ENCODE data around the gene CX3CR1.
"Not testable (repeated sequence)": the region's sequence is repeated elsewhere in the genome, so short reads cannot be mapped to it uniquely, and the experiment has no call there.

The CX3CR1 gene

DNA sequence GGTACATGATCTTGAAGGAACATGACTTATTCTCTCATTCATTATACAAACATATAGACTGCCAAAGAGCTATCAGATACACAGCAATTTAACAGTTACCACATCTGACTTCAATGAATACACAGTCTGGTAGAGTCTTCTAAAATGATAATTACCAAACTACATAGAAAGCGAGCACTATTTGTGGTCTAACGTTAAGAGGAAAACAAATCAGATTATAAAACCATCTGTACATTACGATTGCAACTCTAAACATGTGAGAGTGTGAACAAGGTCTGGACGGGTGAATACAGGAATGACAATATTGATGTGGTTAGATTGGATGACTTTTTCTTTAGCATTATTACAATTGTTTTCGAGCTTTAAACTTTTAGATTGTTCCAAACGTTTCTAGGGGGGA, 16.3 kb downstream of the CX3CR1 start:
- DNase-seq = no peak

DNA sequence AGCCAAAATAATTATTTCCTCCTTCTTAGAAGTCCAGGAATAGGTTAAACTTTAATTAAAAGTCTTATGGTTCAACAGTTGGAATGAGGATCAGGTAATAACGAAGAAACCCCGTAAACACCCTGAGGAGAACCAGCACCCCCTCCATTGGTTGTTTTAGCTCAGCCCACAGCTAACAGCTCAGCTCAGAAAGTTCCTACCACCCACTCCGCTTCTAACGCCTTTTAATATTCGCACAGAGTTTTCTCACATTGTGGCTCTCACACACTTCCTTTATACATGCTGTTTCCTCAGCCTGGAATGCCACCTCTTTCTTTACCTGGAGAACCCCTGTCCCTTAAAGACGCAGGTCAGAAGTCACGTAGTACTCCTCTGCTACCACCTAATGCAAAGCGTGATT, 17.0 kb downstream of the CX3CR1 start:
- DNase-seq = no peak

DNA sequence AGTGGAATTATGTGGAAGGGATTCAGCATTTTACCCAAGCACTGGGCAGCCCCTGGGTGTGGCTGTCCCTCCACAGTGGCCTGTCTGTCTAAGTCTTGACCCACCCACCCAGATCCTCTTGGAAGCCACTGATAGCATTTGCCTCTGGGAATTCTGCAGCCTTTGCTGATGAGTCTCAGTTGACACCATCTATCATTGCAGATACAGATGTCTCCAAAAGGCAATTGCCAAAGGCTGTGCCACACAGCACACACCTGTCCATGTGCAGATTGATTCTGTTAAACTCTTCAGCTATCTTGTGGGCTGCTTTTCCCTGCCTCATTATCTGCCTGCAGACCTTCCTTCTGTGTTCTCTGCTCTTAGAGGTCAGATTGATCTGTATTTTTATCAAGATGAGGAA, 18.1 kb downstream of the CX3CR1 start:
- no peak for DNase-seq

DNA sequence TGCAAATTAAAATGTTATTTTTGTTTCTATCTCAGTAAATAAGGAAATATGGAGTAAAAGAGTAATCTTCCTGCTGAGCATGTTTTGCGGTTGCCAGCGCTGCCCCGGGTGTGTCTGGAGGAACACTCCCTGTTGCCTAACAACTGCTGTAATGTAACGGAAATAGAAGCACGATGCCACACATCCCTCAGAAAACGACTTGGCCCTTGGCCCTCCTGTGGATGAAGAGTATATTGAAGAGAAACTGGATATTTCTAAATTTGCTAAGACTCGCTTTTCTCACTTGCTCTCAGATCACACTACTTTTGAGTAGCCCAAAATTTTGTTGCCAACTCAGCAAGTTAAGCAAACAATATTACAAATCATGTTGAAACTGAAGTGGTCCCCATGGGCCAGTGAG, 18.9 kb downstream of the CX3CR1 start:
- DNase-seq = peak; percentile 21

DNA sequence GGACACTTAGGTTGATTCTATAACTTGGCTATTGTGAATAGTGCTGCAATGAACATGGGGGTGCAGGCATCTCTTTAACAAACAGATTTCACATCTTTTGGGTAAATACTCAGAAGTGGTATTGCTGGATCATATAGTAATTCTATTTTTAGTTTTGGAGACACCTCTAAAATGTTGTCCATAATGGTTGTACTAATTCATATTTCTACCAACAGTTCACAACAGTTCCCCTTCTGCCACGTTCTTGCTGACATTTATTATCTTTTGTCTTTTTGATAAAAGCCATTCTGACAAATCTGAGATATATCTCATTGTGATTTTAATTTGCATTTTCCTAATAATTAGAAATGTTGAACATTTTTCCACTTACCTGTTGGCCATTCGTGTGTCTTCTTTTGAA, 19.5 kb downstream of the CX3CR1 start:
- no peak for DNase-seq

DNA sequence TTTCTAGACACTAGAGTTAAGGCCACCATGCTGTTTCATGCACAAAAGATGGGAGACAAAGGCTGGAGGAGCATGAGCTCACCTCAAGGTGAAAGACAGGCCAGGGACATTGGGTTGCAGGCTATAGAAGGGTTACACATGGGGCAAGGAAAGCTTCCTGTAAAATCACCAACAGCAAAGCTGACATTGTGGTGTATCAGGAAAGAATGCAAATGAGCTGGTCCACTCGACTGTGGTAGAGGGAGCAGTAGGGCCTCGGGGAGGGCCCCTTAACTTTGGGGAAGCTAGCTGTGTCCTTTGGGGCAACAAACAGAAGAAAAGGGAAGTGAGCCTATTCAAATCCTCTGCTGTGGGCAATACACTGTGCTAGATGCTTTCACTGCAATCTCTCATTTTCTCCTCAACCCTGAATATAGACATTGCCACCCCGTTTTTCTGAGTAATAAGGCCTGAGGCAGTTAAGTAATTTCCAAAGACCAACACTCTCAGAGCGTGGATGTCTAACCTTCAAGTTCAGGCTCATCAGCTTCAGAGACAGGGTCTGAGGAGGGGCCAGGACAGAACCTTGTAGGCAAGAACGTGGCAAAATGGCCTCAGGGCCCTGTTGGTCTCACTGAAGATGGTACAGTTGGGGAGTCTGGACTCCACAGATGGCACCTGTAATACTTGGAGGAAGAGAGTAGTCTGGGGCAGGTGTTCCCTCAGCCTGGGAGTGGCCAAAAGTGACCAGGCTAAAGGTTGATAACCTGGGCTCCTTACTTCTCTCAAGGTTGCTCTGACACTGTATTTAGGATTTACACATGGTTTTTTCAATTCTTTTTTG, 24.1 kb downstream of the CX3CR1 start:
- no peak for DNase-seq

DNA sequence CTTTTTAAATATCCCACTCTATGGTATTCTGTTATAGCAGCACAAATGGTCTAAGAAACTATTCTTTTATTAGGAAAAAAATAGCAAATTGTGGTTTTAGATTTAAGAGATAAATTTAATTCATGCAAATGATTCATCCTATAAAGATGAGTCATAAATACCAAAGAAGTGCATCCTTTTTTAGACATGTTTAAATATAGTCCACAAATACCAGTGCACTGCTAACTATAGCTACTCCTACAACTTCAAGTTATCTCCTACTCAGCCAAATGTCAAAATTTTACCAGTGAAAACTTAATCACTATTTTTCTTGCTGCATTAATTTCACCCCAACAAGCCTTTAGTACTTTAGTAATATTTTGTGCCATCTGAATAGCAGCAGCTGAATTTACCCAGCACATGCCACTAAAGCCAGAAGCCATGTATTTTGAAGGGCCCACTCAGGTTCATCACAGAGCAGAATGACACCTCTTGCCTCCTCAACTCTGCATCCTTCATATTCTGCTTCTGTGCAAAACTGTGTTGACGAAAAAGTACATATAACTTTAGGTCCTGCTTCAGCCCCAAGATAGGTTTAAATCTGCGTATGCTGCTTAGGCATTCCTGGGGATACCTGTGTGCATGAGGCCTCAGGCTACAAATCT, 24.9 kb downstream of the CX3CR1 start:
- no peak for DNase-seq

DNA sequence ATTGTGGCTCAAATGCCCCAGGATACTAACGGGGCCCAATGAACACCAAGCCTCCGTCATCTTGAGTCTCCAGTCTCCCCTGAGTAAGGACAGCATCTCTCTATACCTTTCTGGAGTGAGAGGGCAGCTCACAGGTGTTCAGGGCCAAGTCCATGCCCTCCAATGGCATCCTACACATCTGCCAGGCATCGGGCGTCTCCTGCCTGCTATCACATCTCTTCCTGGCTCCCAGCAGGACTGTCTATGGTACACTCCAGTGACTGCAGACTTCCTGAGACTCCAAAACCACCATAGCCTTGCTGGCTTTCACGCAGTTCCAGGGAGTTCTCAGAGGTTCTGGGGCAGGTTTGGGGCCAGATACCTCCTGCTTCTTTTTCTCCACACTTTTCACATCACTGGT, 28.3 kb downstream of the CX3CR1 start:
- DNase-seq = no peak

DNA sequence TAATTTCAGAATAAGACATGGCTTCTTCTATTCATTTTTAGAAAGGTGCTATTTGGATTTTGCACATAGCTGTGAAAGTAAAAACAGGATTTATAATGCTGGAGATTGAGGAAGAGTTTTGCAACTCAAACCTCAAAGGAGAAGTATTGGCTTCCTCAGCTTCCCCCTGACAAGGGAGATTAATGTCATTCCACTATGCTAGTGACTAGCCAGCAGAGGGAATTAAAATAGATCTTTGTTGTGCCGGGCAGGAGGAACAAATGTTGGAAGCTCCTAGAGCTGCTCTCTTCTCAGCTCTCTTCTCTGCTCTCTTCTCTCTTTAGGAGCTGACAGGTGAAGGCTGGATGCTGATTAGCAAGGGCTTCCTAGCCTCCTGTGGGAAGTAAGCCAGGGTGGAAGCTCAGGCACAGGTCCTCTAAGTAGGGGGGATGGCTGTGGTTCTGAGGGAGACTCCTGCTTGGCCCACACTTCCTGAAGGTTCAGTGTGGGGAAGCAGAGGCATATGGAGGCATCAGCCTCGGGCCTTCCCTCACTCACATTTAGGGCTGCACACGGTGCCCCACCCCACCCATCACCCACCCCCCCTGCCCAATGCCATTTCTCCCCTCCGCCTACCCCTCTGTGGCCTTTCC, 29.6 kb downstream of the CX3CR1 start:
- DNase-seq = no peak

DNA sequence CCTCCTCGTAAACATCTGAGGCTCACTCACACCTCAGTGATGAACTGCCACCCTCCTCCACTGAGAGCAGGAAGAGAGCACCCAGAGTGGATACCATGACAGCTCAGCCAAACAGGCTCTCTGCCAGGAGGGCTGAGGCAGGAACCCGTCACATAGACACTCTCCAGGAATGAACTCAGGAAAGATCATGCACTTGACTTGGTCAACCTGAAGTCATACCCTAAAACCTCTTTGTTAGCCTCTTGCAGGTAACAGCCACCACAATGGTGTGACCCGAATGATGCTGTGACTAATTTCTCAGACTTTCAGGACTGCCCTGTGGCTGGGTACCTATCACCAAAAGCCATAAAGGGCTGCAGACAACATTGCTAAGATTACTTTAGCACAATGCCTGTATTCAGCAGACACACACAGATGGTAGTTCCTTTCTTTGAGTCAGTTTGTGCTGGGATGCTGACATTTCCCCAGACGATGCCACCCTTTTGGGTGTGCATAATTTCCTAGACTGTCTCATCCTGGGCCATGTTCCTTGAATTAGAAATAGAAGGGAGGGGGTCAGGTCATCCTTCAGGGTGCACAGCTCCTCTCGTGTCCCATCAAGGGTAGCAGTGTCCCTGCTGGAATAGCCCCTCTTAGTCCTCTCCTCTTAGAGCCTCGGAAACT, 30.3 kb downstream of the CX3CR1 start:
- no peak for DNase-seq

DNA sequence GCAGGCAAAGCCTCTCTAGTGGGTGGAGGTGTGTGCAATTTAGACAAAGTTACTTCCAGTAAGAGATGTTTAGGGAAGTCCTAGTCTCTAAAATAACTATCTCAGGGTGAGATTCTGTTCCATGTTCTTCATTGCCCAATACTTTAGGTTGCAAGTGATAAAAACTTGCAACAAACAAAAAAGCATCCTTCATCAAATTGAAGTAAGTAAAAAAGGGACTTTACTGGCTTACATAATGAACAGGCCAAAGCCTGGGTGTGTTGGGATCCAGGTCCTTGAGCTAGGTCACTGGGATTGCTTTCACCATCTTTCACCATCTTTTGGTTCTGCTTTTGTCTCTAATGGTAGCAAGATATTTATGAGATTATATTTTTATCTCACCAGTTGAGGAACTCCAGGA, 38.3 kb downstream of the CX3CR1 start:
- DNase-seq = no peak

DNA sequence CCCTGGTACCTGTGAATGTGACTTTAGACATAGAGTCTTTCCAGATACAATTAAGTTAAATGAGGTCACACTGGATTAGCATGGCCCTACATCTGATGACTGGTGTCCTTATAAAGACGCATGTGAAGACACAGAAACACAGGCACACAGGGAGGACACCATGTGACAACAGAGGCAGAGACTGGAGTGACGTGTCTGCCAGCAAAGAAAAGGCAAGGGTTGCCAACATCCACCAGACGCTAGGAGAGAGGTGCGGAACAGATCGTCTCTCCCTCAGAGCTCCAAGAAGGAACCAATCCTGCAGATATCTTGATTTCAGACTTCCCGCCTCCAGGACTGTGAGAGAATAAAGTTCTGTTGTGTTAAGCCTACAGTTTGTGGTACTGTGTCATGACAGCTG, 42.8 kb downstream of the CX3CR1 start:
- no peak for DNase-seq

DNA sequence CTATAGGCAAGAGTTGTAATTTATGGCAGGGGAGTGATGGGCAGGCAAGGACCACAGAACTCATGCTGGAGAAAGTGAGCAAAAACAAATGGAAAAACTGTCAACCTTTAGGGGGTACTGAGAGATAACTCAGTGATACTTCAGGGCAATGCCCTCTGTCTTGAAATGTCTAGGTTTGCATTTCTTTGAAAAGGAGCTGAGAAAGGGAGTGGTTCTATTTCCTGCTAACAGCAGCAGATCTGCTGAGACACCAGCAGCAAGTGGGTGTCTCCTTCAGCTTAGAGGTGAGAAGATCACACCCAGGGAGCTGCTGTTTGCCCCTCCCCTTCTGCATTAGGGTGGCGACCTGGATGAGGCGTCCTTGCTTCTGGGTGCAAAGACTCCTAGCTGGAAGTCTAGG, 45.2 kb downstream of the CX3CR1 start:
- no peak for DNase-seq

DNA sequence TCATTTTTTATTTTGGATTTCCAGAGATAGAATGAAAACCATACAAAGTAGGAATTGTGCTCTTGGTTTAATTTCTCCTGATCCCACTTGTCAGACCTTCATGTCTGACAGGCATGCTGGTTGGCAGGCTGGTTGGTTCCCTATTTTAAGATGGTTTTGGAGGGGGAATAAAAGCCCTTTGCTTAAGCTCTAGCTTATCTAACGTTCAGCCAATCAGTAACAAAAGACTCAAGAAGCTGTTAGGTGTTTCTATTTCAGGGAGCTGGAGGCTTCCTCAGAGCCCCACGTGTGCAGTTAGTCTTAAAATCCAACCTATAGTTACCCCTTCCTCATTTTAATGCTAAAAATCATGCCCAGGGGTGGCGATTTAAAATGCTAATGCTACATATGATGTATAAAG, 47.0 kb downstream of the CX3CR1 start:
- no peak for DNase-seq

DNA sequence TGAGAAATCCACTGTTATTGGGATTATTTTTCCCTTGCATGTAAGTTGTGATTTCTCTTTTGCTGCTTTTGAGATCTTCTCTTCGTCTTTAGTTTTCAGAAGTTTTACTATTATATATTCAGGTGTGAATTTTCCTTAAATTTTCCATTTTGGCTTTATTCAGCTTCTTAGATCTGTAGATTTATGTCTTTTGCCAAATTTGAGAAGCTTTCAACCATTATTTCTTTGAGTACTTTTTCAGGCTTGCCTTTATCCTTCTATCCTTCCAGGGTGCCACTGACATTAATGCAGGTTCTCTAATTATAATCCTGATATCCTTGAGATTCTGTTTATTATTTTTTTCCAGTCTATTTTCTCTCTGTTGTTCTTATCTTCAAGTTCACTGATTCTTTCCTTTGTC, 49.4 kb downstream of the CX3CR1 start:
- no peak for DNase-seq

DNA sequence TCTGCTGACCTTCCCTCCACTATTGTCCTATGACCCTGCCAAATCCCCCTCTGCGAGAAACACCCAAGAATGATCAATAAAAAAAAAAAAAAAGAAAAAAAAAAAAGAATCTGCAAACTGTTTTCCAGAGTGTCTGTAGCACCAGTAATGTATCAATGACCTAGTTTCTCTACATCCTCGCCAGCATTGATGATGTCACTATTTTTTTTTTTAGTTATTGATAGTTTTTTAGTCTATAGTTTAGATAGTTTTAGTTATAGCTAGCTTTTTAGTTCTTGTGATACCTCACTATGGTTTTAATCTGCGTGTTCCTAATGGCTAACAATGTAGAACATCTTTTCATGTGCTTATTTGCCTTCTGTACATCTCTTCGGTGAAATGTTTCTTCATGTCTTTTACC, 51.3 kb downstream of the CX3CR1 start:
- no peak for DNase-seq

DNA sequence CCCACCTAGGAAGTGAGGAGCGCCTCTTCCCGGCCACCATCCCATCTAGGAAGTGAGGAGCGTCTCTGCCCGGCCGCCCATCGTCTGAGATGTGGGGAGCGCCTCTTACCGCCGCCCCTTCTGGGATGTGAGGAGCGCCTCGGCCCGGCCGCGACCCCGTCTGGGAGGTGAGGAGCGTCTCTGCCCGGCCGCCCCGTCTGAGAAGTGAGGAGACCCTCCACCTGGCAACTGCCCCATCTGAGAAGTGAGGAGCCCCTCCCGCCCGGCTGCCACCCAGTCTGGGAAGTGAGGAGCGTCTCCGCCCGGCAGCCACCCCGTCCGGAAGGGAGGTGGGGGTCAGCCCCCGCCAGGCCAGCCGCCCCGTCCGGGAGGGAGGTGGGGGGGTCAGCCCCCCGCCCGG, 52.2 kb downstream of the CX3CR1 start:
- DNase-seq = not testable (repeated sequence)

DNA sequence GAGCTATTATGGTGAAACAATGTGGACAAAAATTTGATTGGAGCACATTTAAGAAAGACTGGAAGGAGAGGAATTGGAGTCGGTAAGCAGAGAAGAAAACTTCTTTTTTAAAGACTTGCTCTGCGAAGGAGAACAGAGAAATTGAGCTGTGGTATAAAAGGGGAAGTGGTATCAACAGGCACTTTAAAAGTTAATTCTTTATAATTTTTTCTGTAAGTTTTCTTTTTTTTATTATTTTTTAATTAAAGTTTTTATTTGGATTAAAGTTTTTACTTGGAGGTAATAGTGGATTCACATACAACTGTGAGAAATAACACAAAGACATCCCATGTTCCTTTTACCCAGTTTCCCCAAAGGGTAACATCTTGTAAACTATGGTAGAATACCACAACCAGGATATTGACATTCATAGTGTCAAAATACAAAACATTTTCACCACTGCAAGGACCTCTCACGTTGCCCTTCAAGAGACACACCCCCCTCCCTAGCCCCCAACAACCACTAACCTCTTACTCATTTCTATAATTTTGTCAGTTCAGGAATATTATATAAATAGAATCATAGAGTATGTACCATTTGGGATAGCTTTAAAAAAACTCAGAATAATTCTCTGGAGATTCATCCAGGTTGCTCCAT, 53.6 kb downstream of the CX3CR1 start:
- DNase-seq = no peak

DNA sequence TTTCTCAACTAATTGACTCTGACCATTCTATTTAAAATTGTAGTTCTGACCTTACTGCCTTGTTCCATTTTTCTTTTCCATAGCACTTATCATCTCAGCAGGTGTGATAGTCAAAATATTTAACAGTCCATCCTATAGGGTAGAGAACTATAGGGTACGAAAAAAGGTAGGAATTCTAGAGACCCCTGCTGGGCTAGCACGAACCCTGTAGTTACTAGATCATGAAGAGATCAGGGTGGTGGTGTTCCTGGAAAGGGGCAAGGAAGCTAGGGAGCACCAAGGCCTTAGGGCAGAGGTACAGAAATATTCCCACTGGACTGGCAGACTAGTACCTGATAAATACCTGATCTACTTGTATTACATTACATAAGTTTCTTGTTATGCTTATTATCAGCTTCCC, 55.5 kb downstream of the CX3CR1 start:
- no peak for DNase-seq

DNA sequence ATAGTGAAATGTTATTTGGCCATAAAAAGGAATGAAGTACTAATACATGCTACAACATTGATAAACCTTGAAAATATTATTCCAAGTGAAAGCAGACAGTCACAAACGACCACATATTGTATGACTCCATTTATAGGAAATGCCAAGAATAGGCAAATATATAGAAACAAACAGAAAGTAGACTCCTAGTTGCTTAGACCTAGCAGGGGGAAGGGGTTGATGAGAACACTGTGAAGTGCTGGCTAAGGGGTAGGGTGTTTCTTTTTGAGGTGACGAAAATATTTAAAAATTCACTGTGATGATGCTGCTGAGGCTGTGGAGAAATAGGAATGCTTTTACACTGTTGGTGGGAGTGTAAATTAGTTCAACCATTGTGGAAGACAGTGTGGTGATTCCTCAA, 56.9 kb downstream of the CX3CR1 start:
- no peak for DNase-seq

DNA sequence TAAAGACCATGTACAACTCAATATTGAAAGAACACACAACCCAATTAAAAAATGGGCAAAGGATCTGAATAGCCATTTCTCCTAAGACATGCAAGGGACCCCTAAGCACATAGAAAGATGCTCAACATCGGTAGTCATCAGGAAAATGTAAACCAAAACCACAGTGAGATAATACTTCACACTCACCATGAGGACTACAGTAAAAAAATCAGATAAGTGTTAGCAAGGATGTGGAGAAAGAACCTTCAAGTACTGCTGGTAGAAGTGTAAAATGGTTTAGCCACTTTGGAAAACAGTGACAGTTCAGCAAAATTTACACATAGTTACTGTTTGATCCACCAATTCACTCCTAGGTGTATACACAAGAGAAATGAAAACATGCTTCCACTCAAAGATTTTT, 57.4 kb downstream of the CX3CR1 start:
- DNase-seq = no peak

DNA sequence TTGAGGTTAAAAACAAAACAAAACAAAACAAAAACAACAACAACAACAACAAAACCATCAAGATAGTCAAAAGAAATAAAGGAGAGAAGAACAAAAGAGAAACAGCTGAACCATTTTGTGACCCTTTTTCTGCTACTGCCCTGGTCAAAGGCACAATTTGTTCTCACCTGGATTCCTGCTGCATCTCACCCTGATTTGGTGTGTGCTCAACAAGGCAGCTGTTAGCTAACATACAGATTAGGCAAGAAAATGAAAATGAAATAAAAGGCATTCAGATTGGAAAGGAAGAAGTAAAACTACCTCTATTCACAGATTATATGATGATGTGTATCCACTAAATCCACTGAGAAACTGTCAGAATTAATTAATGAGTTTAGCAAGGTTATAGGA, 58.7 kb downstream of the CX3CR1 start:
- DNase-seq = no peak

DNA sequence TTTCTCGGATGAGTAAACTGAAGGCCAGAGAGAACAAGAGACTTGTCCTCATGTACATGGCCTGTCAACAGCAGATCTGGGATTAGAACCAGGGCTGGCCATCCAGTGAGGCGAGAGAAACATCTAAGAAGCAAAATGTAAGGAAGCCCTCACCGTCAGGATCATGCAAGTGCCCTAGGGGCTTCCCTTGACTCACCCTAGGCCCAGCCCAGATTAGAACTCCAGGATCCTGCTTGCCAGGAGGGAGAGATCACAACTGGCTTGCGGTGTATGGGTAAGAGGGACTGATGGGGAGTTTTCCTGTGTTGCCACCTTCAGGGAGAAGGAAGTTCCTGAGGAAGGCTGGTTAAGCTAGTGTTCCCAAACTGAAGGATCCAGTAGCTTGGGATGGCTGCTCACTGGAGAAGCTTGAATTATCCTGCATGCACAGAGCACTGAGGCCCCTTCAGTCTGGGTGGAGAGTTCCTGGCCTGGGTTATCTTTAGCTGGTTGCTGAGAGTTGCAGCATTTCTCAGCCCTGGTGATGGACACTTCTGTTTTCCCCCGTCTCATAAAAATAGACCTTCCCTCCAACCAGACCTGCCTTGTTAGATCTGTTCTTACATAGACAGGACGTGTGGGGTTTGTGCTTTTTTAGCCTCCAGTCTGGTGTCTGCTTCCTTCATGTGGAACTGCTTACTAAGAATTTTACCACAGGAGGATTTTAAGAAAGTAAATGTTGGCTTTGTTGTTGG, 59.3 kb downstream of the CX3CR1 start:
- no peak for DNase-seq

All from NCI-H1092 treated with DMSO at 0.1 percent for 48 hours (cell line).